Ovary (tissue), 9 donors: Measurements from ENCODE around the gene FRMD4A. TPM values are rescaled to one million over a fixed set of nuclear protein-coding genes. Genes with fewer than 3 reads are reported as not detected.

Experiments used
- DNase-seq, 5 donors: peaks; one replicate each; pipeline ENCODE4 v3.0.0-alpha.2; 2019 to 2020
- H3K27ac ChIP-seq, 2 donors: fragments of 200-600 bp; one replicate each; pipeline versions ENCODE4 v1.5.1 to v1.8.0; 2019 to 2022
- H3K27me3 ChIP-seq: fragments of 200-600 bp; one replicate; pipeline ENCODE4 v1.8.0; 2022
- H3K36me3 ChIP-seq: fragments of 200-600 bp; sonication (generic); one replicate; pipeline ENCODE4 v1.5.1; 2019
- H3K4me1 ChIP-seq: one replicate; pipeline ENCODE4 v1.8.1; 2013; ENCODE audit warnings: mild to moderate bottlenecking, moderate library complexity; ENCODE audit not compliant: insufficient read depth
- H3K4me3 ChIP-seq: fragments of 200-600 bp; sonication (generic); one replicate; pipeline ENCODE4 v1.5.1; 2017
- H3K9me3 ChIP-seq, 2 donors: fragments of 200-600 bp in 1 of 2; sonication (generic) in 1 of 2; one replicate each; pipeline versions ENCODE4 v1.5.1 to v1.8.1; 2013 to 2019; ENCODE audit warnings: mild to moderate bottlenecking in 1 of 2, moderate library complexity in 1 of 2
- CTCF ChIP-seq, 3 donors: fragments of 450-650 bp in 2 of 3; fragments of 200-600 bp in 1 of 3; IDR thresholded peaks; one replicate each; pipeline versions ENCODE4 v1.5.1 to v1.8.0; 2016 to 2022; ENCODE audit warnings: antibody characterized with exemption in 3 of 3, mild to moderate bottlenecking in 1 of 3
- EP300 ChIP-seq: sonication (generic); formaldehyde crosslinking; IDR thresholded peaks from one replicate; pipeline ENCODE4 v1.6.1; 2017; ENCODE audit warnings: antibody characterized with exemption
- POLR2A ChIP-seq: fragments of 450-650 bp; IDR thresholded peaks from one replicate; pipeline ENCODE4 v1.6.1; 2017; ENCODE audit warnings: antibody characterized with exemption, mild to moderate bottlenecking, moderate library complexity
- WGBS, 3 donors: extraction: QIAGEN DNeasy Blood & Tissue Kit in 1 of 3; methylation state at CpG; one replicate each; pipeline versions ENCODE4 v1.1.5 to v1.1.7; 2013 to 2017; 5-methylcytosine and 5-hydroxymethylcytosine counted together
- intact Hi-C, 4 donors: fragments of 100-400 bp; cut with DNase I; formaldehyde crosslinking; loops; one replicate each; pipeline versions ENCODE4 v1.11.0 to v1.15.1; 2022 to 2023
- polyA plus RNA-seq, 2 donors: library from polyadenylated mRNA; stranded (reverse); fragments of 200-250 nt in 1 of 2; fragments of 350-450 nt in 1 of 2; fragmentation: Illumina TruSeq in 1 of 2; extraction: RNeasy Lipid Tissue Mini Kit (QIAGEN cat#74804) in 1 of 2; gene quantifications; one replicate each; pipeline ENCODE4 v1.2.3, GENCODE V29; 2013 to 2014
- total RNA-seq, 7 donors: library from RNA; depleted of rRNA in 2 of 7; stranded (reverse); fragments of >200 nt in 2 of 7; fragmentation: NEBNext Ultra II Directional in 3 of 7; extraction: Animal tissue kit (Norgen Biotek cat#: 25700) in 3 of 7; gene quantifications; one replicate each; pipeline versions ENCODE4 v1.1.0 to v1.2.4, GENCODE V29; 2016 to 2023
- donor health status: DM: no; HTN: no; CAD: no; lungs with moderate emphysema.
- donor health status: DM: no; HTN: no; CAD: no.
- donor health status: Bipolar disorder and iron deficiency.
- donor health status: DM: yes; HTN: yes; CAD: no.
- donor health status: DM: no; HTN: no; CAD: no.
- donor health status: DM: yes; HTN: yes; CAD: no.

The FRMD4A gene
- total and polyA plus RNA-seq, 9 donors, result 5.5 to 24.7 (median 11.3) TPM

GRCh38 chr10:14311206-14311957 is 19.3 kb downstream of the FRMD4A start:
- intact Hi-C loops, result no loop called here
- H3K4me3 ChIP-seq, result no peak overlapping the region
- TF ChIP-seq EP300, result no peak
- DNase-seq, result no peak
- no peaks in the 10 kb centered on the region for H3K27me3 ChIP-seq
- no peaks in the 10 kb centered on the region for H3K9me3 ChIP-seq
- H3K27ac ChIP-seq, result no peak overlapping the region
- H3K4me1 ChIP-seq, result no peaks in the 10 kb centered on the region
- 85 to 91% (median 86%) methylated on average over 6 of the region's 6 CpGs for WGBS, 3 donors
- no peaks in the 10 kb centered on the region for H3K36me3 ChIP-seq

GRCh38 chr10:14309593-14309992 is 21.1 kb downstream of the FRMD4A start:
- no peaks in the 10 kb centered on the region for H3K36me3 ChIP-seq
- H3K4me1 ChIP-seq, result no peaks in the 10 kb centered on the region
- H3K27ac ChIP-seq, result no peak overlapping the region
- intact Hi-C loops, result no loop called here
- H3K27me3 ChIP-seq, result no peaks in the 10 kb centered on the region
- H3K4me3 ChIP-seq, result no peak overlapping the region
- H3K9me3 ChIP-seq, result no peaks in the 10 kb centered on the region
- no peak for TF ChIP-seq EP300
- TF ChIP-seq CTCF (IDR thresholded peaks at IDR 0.05), result no peak
- no peak for TF ChIP-seq POLR2A
- WGBS, 3 donors, result 78 to 82% (median 79%) methylated on average over 10 of the region's 10 CpGs
- DNase-seq, result no peak

- H3K9me3 ChIP-seq, result no peaks in the 10 kb centered on the region
- no peak for DNase-seq
- no peak overlapping the region for H3K27ac ChIP-seq
- TF ChIP-seq POLR2A (no peak), CTCF (IDR thresholded peaks at IDR 0.05) (no peak), EP300 (no peak)
- no peaks in the 10 kb centered on the region for H3K27me3 ChIP-seq
- H3K4me1 ChIP-seq, result no peaks in the 10 kb centered on the region
- H3K4me3 ChIP-seq, result no peak overlapping the region
- H3K36me3 ChIP-seq, result no peaks in the 10 kb centered on the region
- WGBS, 3 donors, result 4 to 17% (median 6%) methylated on average over 5 of the region's 5 CpGs
- intact Hi-C loops, result no loop called here
Measured at GRCh38 chr10:14306190-14306589, 24.5 kb downstream of the FRMD4A start.

- TF ChIP-seq CTCF (IDR thresholded peaks at IDR 0.05), result no peak
- TF ChIP-seq POLR2A, result no peak
- TF ChIP-seq EP300, result no peak
- 54 to 70% (median 69%) methylated on average over 5 of the region's 5 CpGs for WGBS, 3 donors
Measured at GRCh38 chr10:14304046-14304445, 26.7 kb downstream of the FRMD4A start.

GRCh38 chr10:14302035-14302434 is 28.7 kb downstream of the FRMD4A start:
- H3K9me3 ChIP-seq, result no peaks in the 10 kb centered on the region
- no peak overlapping the region for H3K4me3 ChIP-seq
- H3K36me3 ChIP-seq, result no peaks in the 10 kb centered on the region
- intact Hi-C loops, result no loop called here
- TF ChIP-seq CTCF (IDR thresholded peaks at IDR 0.05) (no peak), EP300 (no peak), POLR2A (no peak)
- H3K27ac ChIP-seq, result no peak overlapping the region
- DNase-seq, result no peak
- H3K4me1 ChIP-seq, result no peaks in the 10 kb centered on the region
- 76 to 86% (median 81%) methylated on average over 2 of the region's 2 CpGs for WGBS, 3 donors
- no peaks in the 10 kb centered on the region for H3K27me3 ChIP-seq

More at GRCh38 chr10:14304046-14304445, 26.7 kb downstream of the FRMD4A start:
- intact Hi-C loops, result no loop called here
- no peak overlapping the region for H3K27ac ChIP-seq
- H3K36me3 ChIP-seq, result no peaks in the 10 kb centered on the region
- DNase-seq, result no peak
- no peak overlapping the region for H3K4me3 ChIP-seq
- no peaks in the 10 kb centered on the region for H3K4me1 ChIP-seq
- no peaks in the 10 kb centered on the region for H3K27me3 ChIP-seq
- H3K9me3 ChIP-seq, result no peaks in the 10 kb centered on the region
